ENCODE results near the gene SRMS. TPM values are rescaled to one million over a fixed set of nuclear protein-coding genes. Genes with fewer than 3 reads are reported as not detected.
"Not testable (repeated sequence)": the region's sequence is repeated elsewhere in the genome, so short reads cannot be mapped to it uniquely, and the experiment has no call there.

The SRMS gene
- total RNA-seq, 1 experiment from 2014 or later: 3.2 TPM

DNA sequence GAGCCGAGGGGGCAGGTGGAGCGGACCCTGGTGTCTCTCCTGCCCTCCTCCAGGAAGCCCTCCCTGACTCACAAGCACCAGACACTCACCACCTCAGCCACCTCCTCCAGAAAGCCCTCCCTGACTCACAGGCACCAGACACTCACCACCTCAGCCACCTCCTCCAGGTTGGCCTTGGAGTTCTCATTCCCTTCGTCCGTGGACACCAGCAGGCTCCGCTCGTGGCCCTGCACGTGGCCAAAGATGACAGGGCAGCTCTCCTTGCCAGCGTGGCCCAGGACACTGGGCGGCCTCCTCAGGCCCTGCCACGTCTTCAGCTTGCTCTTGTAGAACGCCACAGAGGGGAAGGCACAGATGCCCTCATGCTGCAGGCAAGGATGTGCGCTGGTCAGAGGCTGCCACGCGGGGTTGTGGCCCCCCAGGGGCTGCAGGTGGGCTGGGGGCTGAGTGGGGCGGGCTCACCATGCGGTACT, 12.8 kb upstream of the SRMS start:
- H2AFZ ChIP-seq (ENCODE audit: low read depth, low read length, poor library complexity, severe bottlenecking): no peak overlapping the region
- no peaks in the 10 kb centered on the region for H4K20me1 ChIP-seq (ENCODE audit: insufficient read depth)
- POLR2A ChIA-PET: no interaction called here
- H3K4me2 ChIP-seq (ENCODE audit: low read length): no peak overlapping the region
- TSS peak; percentile 31 for BruUV-seq (replicated peaks)
- ATAC-seq (no peak), DNase-seq (ENCODE audit: low read depth, low spot score) (no peak)
- H3K36me3 ChIP-seq (ENCODE audit: control insufficient read depth in 1 of 2, insufficient read depth in 2 of 2, low read length in 2 of 2): no peaks in the 10 kb centered on the region; a peak in 3 of 4 replicates
- H3K4me3 ChIP-seq (replicated peaks in 1 of 2; ENCODE audit: low read depth in 1 of 2, low read length in 2 of 2): no peak overlapping the region
- no peaks in the 10 kb centered on the region for H3K9me2 ChIP-seq (ENCODE audit: insufficient read depth)
- H3K27me3 ChIP-seq (ENCODE audit: insufficient read depth, low read length): no peaks in the 10 kb centered on the region
- no peak overlapping the region for H3K9ac ChIP-seq (ENCODE audit: low read length)
- CTCF ChIA-PET: no interaction called here
- no peak overlapping the region for H3K27ac ChIP-seq (ENCODE audit: low read depth, low read length)
- RAD21 ChIA-PET (ENCODE audit: low non-redundant PET in 1 of 2, low total read pairs in 2 of 2, uncharacterized antibody in 2 of 2, unreplicated experiment in 2 of 2): no interaction called here
- no peaks in the 10 kb centered on the region for H3K79me2 ChIP-seq (ENCODE audit: insufficient read depth, low read length)
- H3K4me1 ChIP-seq (ENCODE audit: control insufficient read depth in 1 of 2, insufficient read depth in 2 of 2, low read length in 2 of 2): no peaks in the 10 kb centered on the region
- TF ChIP-seq CBX3 (IDR thresholded peaks at IDR 0.05; ENCODE audit: low read depth) (no peak), SIN3A (IDR thresholded peaks at IDR 0.05; ENCODE audit: low read depth) (no peak), YY1 (IDR thresholded peaks at IDR 0.05; ENCODE audit: extremely low read depth, insufficient replicate concordance, low read depth, low read length) (no peak), ELF1 (IDR thresholded peaks at IDR 0.05; ENCODE audit: borderline replicate concordance, low read depth) (no peak), CEBPB (IDR thresholded peaks at IDR 0.05; ENCODE audit: low read depth) (no peak), FOSL1 (IDR thresholded peaks at IDR 0.05; ENCODE audit: low read depth) (no peak), ZFX (IDR thresholded peaks at IDR 0.05) (no peak)
- TF ChIP-seq, protein P1, sequence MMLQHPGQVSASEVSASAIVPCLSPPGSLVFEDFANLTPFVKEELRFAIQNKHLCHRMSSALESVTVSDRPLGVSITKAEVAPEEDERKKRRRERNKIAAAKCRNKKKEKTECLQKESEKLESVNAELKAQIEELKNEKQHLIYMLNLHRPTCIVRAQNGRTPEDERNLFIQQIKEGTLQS (IDR thresholded peaks at IDR 0.05): no peak
- TF ChIP-seq, protein P2, sequence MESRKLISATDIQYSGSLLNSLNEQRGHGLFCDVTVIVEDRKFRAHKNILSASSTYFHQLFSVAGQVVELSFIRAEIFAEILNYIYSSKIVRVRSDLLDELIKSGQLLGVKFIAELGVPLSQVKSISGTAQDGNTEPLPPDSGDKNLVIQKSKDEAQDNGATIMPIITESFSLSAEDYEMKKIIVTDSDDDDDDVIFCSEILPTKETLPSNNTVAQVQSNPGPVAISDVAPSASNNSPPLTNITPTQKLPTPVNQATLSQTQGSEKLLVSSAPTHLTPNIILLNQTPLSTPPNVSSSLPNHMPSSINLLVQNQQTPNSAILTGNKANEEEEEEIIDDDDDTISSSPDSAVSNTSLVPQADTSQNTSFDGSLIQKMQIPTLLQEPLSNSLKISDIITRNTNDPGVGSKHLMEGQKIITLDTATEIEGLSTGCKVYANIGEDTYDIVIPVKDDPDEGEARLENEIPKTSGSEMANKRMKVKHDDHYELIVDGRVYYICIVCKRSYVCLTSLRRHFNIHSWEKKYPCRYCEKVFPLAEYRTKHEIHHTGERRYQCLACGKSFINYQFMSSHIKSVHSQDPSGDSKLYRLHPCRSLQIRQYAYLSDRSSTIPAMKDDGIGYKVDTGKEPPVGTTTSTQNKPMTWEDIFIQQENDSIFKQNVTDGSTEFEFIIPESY (IDR thresholded peaks at IDR 0.05; ENCODE audit: extremely low read depth, insufficient replicate concordance, low read length): no peak
- no peaks in the 10 kb centered on the region for H3K9me3 ChIP-seq (ENCODE audit: control insufficient read depth in 1 of 2, insufficient read depth in 1 of 2, low read depth in 1 of 2, low read length in 2 of 2)
- intact Hi-C loops (cut with micrococcal nuclease): no loop called here

GRCh38 chr20:63559485-63560332, 12.2 kb upstream of the SRMS start:
- H3K4me2 ChIP-seq (ENCODE audit: low read length); intact Hi-C loops (cut with micrococcal nuclease); POLR2A ChIA-PET; H3K27ac ChIP-seq (ENCODE audit: low read depth, low read length); H3K27me3 ChIP-seq (ENCODE audit: insufficient read depth, low read length); CTCF ChIA-PET; H4K20me1 ChIP-seq (ENCODE audit: insufficient read depth); BruUV-seq (replicated peaks); H3K79me2 ChIP-seq (ENCODE audit: insufficient read depth, low read length); DNase-seq (ENCODE audit: low read depth, low spot score); H3K9ac ChIP-seq (ENCODE audit: low read length); H3K9me3 ChIP-seq (ENCODE audit: control insufficient read depth in 1 of 2, insufficient read depth in 1 of 2, low read depth in 1 of 2, low read length in 2 of 2); H3K4me1 ChIP-seq (ENCODE audit: control insufficient read depth in 1 of 2, insufficient read depth in 2 of 2, low read length in 2 of 2); RAD21 ChIA-PET (ENCODE audit: low non-redundant PET in 1 of 2, low total read pairs in 2 of 2, uncharacterized antibody in 2 of 2, unreplicated experiment in 2 of 2); H2AFZ ChIP-seq (ENCODE audit: low read depth, low read length, poor library complexity, severe bottlenecking); ATAC-seq; H3K36me3 ChIP-seq (ENCODE audit: control insufficient read depth in 1 of 2, insufficient read depth in 2 of 2, low read length in 2 of 2); H3K4me3 ChIP-seq (replicated peaks in 1 of 2; ENCODE audit: low read depth in 1 of 2, low read length in 2 of 2); H3K9me2 ChIP-seq (ENCODE audit: insufficient read depth): not testable (repeated sequence)
